ENCODE data around the gene SPATA31E1.
"Not testable (repeated sequence)": the region's sequence is repeated elsewhere in the genome, so short reads cannot be mapped to it uniquely, and the experiment has no call there.

Gene SPATA31E1

DNA sequence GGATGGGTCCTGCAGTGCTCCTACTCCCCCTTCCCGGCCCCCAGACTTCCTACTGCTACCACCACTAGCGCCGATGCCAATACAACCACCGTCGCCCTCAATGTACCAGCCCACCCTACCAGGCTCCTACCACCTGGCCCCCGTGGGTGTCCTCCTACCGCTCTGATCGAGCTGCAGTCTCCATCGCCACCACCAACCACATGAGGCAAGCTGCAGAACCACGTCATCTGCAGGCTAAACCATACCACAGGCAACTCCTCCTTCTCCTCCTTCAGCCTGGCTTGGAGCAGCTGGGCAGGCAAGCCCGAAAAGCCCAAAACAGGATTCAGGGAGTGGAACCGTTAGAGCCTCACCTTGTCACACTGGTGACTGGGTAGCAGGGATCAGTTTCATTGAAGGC lies 54.7 kb downstream of the SPATA31E1 start:
- not testable (repeated sequence) for H2BK120ac ChIP-seq (ENCODE audit: insufficient read depth, low read length, poor library complexity); H2BK5ac ChIP-seq (ENCODE audit: low read depth, low read length, poor library complexity); H3K27ac ChIP-seq (ENCODE audit: low read depth, low read length); H2AK5ac ChIP-seq (ENCODE audit: low read length); H4K12ac ChIP-seq (ENCODE audit: low read depth, low read length); H4K91ac ChIP-seq (ENCODE audit: low read depth, low read length); H3K79me1 ChIP-seq (ENCODE audit: low read length); H2BK12ac ChIP-seq (ENCODE audit: low read length); H3K14ac ChIP-seq (ENCODE audit: low read length); H3K4me3 ChIP-seq (ENCODE audit: low read depth, low read length); H3K23ac ChIP-seq (ENCODE audit: low read length); H3K4ac ChIP-seq (ENCODE audit: low read depth, low read length); DNase-seq; H2AFZ ChIP-seq (ENCODE audit: insufficient read depth, low read length, poor library complexity); H3K27me3 ChIP-seq (ENCODE audit: insufficient read depth, low read length); H3K9me3 ChIP-seq (ENCODE audit: insufficient read depth, low read depth, low read length); H3K18ac ChIP-seq (ENCODE audit: low read length); H3K79me2 ChIP-seq (ENCODE audit: control insufficient read depth, insufficient read depth, low read length, poor library complexity); H4K8ac ChIP-seq (ENCODE audit: low read depth, low read length); H3K9ac ChIP-seq (ENCODE audit: low read length); H3K4me1 ChIP-seq (ENCODE audit: control insufficient read depth in 1 of 2, insufficient read depth in 2 of 2, low read length in 2 of 2); H3K4me2 ChIP-seq (ENCODE audit: low read length); H3K36me3 ChIP-seq (ENCODE audit: control insufficient read depth in 1 of 2, insufficient read depth in 2 of 2, low read length in 2 of 2)
- WGBS (ENCODE audit: extremely low coverage, insufficient coverage, insufficient read length), result no CpG with 5 or more reads among the region's 12 CpGs

DNA sequence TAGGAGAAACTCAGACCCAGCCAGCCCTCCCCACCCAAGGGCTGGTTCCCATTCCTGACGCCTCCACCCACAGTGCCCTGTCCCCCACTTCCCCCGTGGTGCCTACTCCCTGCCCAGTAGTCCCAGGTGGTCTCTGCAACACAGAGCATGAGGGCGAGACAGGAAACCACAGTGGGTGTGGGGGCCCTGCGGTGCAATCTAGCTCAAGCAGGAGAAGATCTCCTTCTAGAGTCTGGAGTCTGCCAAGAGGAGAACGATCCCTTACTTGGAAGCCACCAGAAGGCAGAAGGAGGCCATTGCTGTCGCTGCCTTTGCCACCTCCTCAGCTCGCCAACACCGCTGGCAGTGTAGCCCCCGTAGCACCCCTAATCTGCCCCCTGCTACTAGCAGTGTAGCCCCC lies 55.2 kb downstream of the SPATA31E1 start:
- H3K36me3 ChIP-seq (ENCODE audit: control insufficient read depth in 1 of 2, insufficient read depth in 2 of 2, low read length in 2 of 2); H2AK5ac ChIP-seq (ENCODE audit: low read length); H3K23ac ChIP-seq (ENCODE audit: low read length); DNase-seq; H3K27ac ChIP-seq (ENCODE audit: low read depth, low read length); H3K4me3 ChIP-seq (ENCODE audit: low read depth, low read length); H3K14ac ChIP-seq (ENCODE audit: low read length); H4K91ac ChIP-seq (ENCODE audit: low read depth, low read length); H3K27me3 ChIP-seq (ENCODE audit: insufficient read depth, low read length); H3K4me1 ChIP-seq (ENCODE audit: control insufficient read depth in 1 of 2, insufficient read depth in 2 of 2, low read length in 2 of 2); H3K4me2 ChIP-seq (ENCODE audit: low read length); H3K9me3 ChIP-seq (ENCODE audit: insufficient read depth, low read depth, low read length); H4K12ac ChIP-seq (ENCODE audit: low read depth, low read length); H3K18ac ChIP-seq (ENCODE audit: low read length); H2BK5ac ChIP-seq (ENCODE audit: low read depth, low read length, poor library complexity); H2AFZ ChIP-seq (ENCODE audit: insufficient read depth, low read length, poor library complexity); H3K4ac ChIP-seq (ENCODE audit: low read depth, low read length); H3K79me1 ChIP-seq (ENCODE audit: low read length); H3K79me2 ChIP-seq (ENCODE audit: control insufficient read depth, insufficient read depth, low read length, poor library complexity); H2BK12ac ChIP-seq (ENCODE audit: low read length); H4K8ac ChIP-seq (ENCODE audit: low read depth, low read length); H2BK120ac ChIP-seq (ENCODE audit: insufficient read depth, low read length, poor library complexity); H3K9ac ChIP-seq (ENCODE audit: low read length): not testable (repeated sequence)
- no CpG with 5 or more reads among the region's 9 CpGs for WGBS (ENCODE audit: extremely low coverage, insufficient coverage, insufficient read length)

DNA sequence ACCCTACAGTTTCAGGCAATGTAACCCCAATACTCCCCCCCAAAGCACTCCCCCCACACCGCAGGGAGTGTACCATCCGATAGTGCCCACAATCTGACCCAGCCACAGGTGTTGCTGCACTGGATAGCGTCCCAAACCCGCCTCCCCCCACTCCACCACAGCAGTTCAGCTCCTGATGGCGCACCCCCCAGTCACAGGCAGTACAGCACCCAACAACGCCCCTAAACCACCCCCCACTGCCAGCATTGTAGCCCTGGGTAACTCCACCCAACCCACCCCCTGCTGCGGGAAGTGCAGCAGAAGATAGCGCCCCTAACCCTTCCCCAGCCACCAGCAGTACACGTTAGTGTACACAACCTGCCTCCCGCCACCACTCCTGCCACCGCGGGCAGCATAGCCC lies 55.7 kb downstream of the SPATA31E1 start:
- not testable (repeated sequence) for H4K8ac ChIP-seq (ENCODE audit: low read depth, low read length); H3K27ac ChIP-seq (ENCODE audit: low read depth, low read length); H4K91ac ChIP-seq (ENCODE audit: low read depth, low read length); H3K9ac ChIP-seq (ENCODE audit: low read length); H2BK5ac ChIP-seq (ENCODE audit: low read depth, low read length, poor library complexity); H3K4me1 ChIP-seq (ENCODE audit: control insufficient read depth in 1 of 2, insufficient read depth in 2 of 2, low read length in 2 of 2); H2AK5ac ChIP-seq (ENCODE audit: low read length); H3K79me1 ChIP-seq (ENCODE audit: low read length); H3K79me2 ChIP-seq (ENCODE audit: control insufficient read depth, insufficient read depth, low read length, poor library complexity); H3K9me3 ChIP-seq (ENCODE audit: insufficient read depth, low read depth, low read length); H3K4me2 ChIP-seq (ENCODE audit: low read length); H2BK120ac ChIP-seq (ENCODE audit: insufficient read depth, low read length, poor library complexity); H3K27me3 ChIP-seq (ENCODE audit: insufficient read depth, low read length); H3K4me3 ChIP-seq (ENCODE audit: low read depth, low read length); H4K12ac ChIP-seq (ENCODE audit: low read depth, low read length); DNase-seq; H2BK12ac ChIP-seq (ENCODE audit: low read length); H3K14ac ChIP-seq (ENCODE audit: low read length); H3K36me3 ChIP-seq (ENCODE audit: control insufficient read depth in 1 of 2, insufficient read depth in 2 of 2, low read length in 2 of 2); H2AFZ ChIP-seq (ENCODE audit: insufficient read depth, low read length, poor library complexity); H3K18ac ChIP-seq (ENCODE audit: low read length); H3K4ac ChIP-seq (ENCODE audit: low read depth, low read length); H3K23ac ChIP-seq (ENCODE audit: low read length)
- WGBS (ENCODE audit: extremely low coverage, insufficient coverage, insufficient read length), result no CpG with 5 or more reads among the region's 12 CpGs
